ENCODE measurements around the gene MAD1L1.

MAD1L1 gene

GRCh38 chr7:2173189-2173827, 59.4 kb downstream of the MAD1L1 start:
- no peaks in the 10 kb centered on the region for H3K9me3 ChIP-seq
- no peaks in the 10 kb centered on the region for H3K27me3 ChIP-seq
- H3K36me3 ChIP-seq = no peaks in the 10 kb centered on the region
- H3K4me1 ChIP-seq (ENCODE audit: control insufficient read depth in 1 of 2, insufficient read depth in 1 of 2, low read depth in 1 of 2, low read length in 1 of 2) = no peaks in the 10 kb centered on the region
- no peak overlapping the region for H3K4me3 ChIP-seq (ENCODE audit: low read depth in 1 of 2, low read length in 1 of 2)
- H3K27ac ChIP-seq = no peak overlapping the region
- no peak for TF ChIP-seq CTCF (IDR thresholded peaks at IDR 0.05)

- Histone ChIP-seq H3K9me3 (no peaks in the 10 kb centered on the region), H3K27me3 (no peaks in the 10 kb centered on the region), H3K4me1 (ENCODE audit: control insufficient read depth in 1 of 2, insufficient read depth in 1 of 2, low read depth in 1 of 2, low read length in 1 of 2) (no peaks in the 10 kb centered on the region), H3K36me3 (no peaks in the 10 kb centered on the region), H3K27ac (no peak overlapping the region), H3K4me3 (ENCODE audit: low read depth in 1 of 2, low read length in 1 of 2) (no peak overlapping the region)
- no peak for TF ChIP-seq CTCF (IDR thresholded peaks at IDR 0.05)
Measured at GRCh38 chr7:2172311-2173188, 60.2 kb downstream of the MAD1L1 start.

DNA sequence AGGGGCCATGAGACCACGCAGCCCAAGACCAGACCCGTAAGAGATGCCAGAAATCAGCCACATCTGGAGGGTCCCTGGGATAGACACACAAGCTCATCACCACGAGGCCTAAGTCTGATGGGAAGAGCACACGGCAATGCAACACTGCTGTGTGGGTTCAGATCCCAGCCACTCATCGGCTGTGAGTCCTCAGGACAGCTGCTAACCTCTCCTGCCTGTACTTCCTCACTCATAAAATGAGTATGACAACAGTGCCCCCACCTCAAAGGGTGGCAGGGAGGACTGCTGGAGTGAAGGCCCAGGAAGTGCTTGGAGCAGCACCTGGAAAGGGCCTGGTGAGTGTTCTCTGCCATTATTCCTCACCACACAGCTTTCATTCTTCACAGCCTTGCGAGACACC, 60.9 kb downstream of the MAD1L1 start:
- H3K9me3 ChIP-seq = no peaks in the 10 kb centered on the region
- no peak overlapping the region for H3K27ac ChIP-seq
- no peaks in the 10 kb centered on the region for H3K27me3 ChIP-seq
- no peak overlapping the region for H3K4me3 ChIP-seq (ENCODE audit: low read depth in 1 of 2, low read length in 1 of 2)
- H3K36me3 ChIP-seq = no peaks in the 10 kb centered on the region
- no peak for TF ChIP-seq CTCF (IDR thresholded peaks at IDR 0.05)
- H3K4me1 ChIP-seq (ENCODE audit: control insufficient read depth in 1 of 2, insufficient read depth in 1 of 2, low read depth in 1 of 2, low read length in 1 of 2) = no peaks in the 10 kb centered on the region

DNA sequence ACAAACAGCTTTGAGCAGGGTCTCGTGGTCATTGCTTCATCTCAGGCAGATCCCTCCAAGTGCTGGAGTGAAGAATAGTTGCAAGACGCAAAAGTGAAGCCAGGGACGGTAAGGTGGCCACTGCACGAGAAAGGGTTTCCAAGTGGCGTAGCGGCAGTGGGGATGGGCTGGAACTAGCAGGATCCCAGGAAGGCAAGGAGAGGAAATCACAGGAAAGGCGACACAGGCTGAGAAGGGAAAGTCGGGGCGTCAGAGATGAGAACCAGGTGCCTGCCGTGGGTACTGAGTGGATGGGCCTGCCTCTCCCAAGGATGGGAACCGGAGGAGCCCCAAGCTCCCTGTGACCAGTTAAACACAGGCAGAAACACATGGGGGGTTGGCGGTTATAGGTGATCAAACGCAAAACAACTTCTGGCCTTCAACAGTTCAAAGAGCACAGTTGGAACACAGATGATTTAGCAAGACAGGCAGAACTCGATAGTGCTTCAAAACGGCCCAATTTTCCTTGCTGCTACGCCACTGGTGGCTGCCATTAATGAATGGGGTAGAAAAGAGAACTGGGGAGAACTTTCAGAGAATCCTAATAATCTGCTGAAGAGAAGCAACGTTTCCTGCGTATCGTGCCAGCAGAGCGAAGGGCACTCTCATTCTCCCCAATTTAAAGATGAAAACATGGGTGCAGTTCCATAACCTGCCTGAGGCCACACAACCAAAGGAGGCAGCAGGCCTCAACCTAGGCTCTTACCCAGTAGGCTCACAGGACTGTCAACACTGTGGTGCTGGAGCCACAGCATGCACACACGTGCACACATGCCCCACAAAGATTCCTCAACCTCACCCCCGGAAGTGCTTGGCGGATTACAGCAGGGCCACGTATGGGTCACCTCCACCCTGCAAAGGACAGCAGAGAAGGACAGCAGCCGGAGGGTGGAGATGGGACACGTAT, 61.9 kb downstream of the MAD1L1 start:
- TF ChIP-seq CTCF (IDR thresholded peaks at IDR 0.05) = no peak
- Histone ChIP-seq H3K9me3 (no peaks in the 10 kb centered on the region), H3K4me1 (ENCODE audit: control insufficient read depth in 1 of 2, insufficient read depth in 1 of 2, low read depth in 1 of 2, low read length in 1 of 2) (no peaks in the 10 kb centered on the region), H3K4me3 (ENCODE audit: low read depth in 1 of 2, low read length in 1 of 2) (no peak overlapping the region), H3K36me3 (no peaks in the 10 kb centered on the region), H3K27me3 (no peaks in the 10 kb centered on the region), H3K27ac (no peak overlapping the region)

DNA sequence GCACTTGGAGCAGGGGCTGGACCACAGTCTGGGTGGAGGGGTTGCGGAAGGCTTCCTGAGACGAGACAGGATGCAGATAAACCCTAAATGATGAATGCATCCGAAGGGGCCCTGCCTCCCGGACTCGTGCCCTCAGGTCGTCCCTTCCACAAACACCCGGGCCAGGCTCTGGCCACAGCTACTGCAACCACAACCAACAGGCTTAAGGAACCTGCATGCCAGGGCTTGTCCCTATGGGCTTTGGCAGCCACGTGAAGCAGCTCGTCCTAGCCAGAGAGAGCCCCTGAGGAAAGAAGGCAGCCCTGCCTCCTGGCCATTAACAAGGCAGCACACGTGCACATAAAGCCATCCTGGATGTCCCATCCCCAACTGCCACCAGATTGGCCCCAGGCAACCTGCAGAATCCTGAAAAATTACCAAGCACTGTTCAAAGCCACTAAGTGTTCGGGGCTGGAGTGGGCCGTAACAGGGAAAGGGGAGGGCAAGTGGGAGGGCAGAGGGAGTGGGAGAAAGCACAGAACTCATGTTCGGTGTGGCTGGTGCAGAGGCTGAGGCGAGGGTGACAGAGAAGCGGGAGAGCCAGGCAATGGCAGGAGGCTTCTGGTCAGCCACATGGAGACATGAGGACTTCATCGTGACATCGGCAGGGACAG, 62.7 kb downstream of the MAD1L1 start:
- Histone ChIP-seq H3K9me3 (no peaks in the 10 kb centered on the region), H3K36me3 (no peaks in the 10 kb centered on the region), H3K27me3 (no peaks in the 10 kb centered on the region), H3K27ac (no peak overlapping the region), H3K4me3 (ENCODE audit: low read depth in 1 of 2, low read length in 1 of 2) (no peak overlapping the region), H3K4me1 (ENCODE audit: control insufficient read depth in 1 of 2, insufficient read depth in 1 of 2, low read depth in 1 of 2, low read length in 1 of 2) (no peaks in the 10 kb centered on the region)
- no peak for TF ChIP-seq CTCF (IDR thresholded peaks at IDR 0.05)
